Bronchial epithelial cell (primary cell): ENCODE results near the gene GPR180. TPM values are rescaled to one million over a fixed set of nuclear protein-coding genes. Genes with fewer than 3 reads are reported as not detected.

Experiments
- DNase-seq: peaks from one replicate; pipeline ENCODE4 v3.0.0-alpha.2; 2010; ENCODE audit warnings: low read depth
- FAIRE-seq: peaks from 2 replicates; lab custom pipeline; 2011; peaks lifted over from hg19 to GRCh38; lab: Jason Lieb, UNC
- H3K27me3 ChIP-seq: 2 replicates; pipeline ENCODE4 v1.5.1; 2011; ENCODE audit warnings: low read length; ENCODE audit not compliant: control insufficient read depth, insufficient read depth
- H3K36me3 ChIP-seq: 2 replicates; pipeline ENCODE4 v1.5.1; 2011; ENCODE audit warnings: low read length; ENCODE audit not compliant: control insufficient read depth, insufficient read depth
- H3K4me3 ChIP-seq: 2 replicates; pipeline ENCODE4 v1.5.1; 2011; ENCODE audit warnings: mild to moderate bottlenecking, low read depth, low read length, control low read depth
- CTCF ChIP-seq: IDR thresholded peaks from 2 replicates; pipeline ENCODE4 v1.5.1; 2011; ENCODE audit warnings: mild to moderate bottlenecking, moderate library complexity, low read length, control low read depth, inconsistent platforms; ENCODE audit not compliant: insufficient read depth, severe bottlenecking
- total RNA-seq: library from RNA; depleted of rRNA; stranded (reverse); fragments of >200 nt; gene quantifications from 2 replicates; pipeline ENCODE4 v1.2.1, GENCODE V29; 2014

GPR180 gene
- total RNA-seq, 1 donor from 2014 or later, result 12.4 TPM

- FAIRE-seq, result no peak
- Histone ChIP-seq H3K27me3 (no peaks in the 10 kb centered on the region), H3K36me3 (peaks cover 7% of the 10 kb centered on the region), H3K4me3 (no peak overlapping the region)
- no peak for TF ChIP-seq CTCF
- DNase-seq, result no peak
These were observed 7.5 kb downstream of the GPR180 start for GRCh38 chr13:94609196-94609595.

GRCh38 chr13:94610475-94610874, 8.8 kb downstream of the GPR180 start:
- no peak for DNase-seq
- no peak for TF ChIP-seq CTCF
- peaks cover 7% of the 10 kb centered on the region for H3K36me3 ChIP-seq

GRCh38 chr13:94612050-94612449, 10.4 kb downstream of the GPR180 start:
- DNase-seq (no peak), FAIRE-seq (no peak)
- H3K36me3 ChIP-seq, result peaks cover 4% of the 10 kb centered on the region
- no peaks in the 10 kb centered on the region for H3K27me3 ChIP-seq
- no peak for TF ChIP-seq CTCF
- H3K4me3 ChIP-seq, result no peak overlapping the region

More at GRCh38 chr13:94610475-94610874, 8.8 kb downstream of the GPR180 start:
- Histone ChIP-seq H3K27me3 (no peaks in the 10 kb centered on the region), H3K4me3 (no peak overlapping the region)
- FAIRE-seq, result no peak

GRCh38 chr13:94613051-94613450, 11.4 kb downstream of the GPR180 start:
- FAIRE-seq, result no peak
- H3K36me3 ChIP-seq, result peaks cover 4% of the 10 kb centered on the region
- no peak for TF ChIP-seq CTCF

GRCh38 chr13:94617389-94618000, 15.8 kb downstream of the GPR180 start:
- Histone ChIP-seq H3K27me3 (no peaks in the 10 kb centered on the region), H3K4me3 (no peak overlapping the region), H3K36me3 (peaks cover 2% of the 10 kb centered on the region)
- DNase-seq (no peak), FAIRE-seq (no peak)
- TF ChIP-seq CTCF, result peak; percentile 31

More at GRCh38 chr13:94613051-94613450, 11.4 kb downstream of the GPR180 start:
- Histone ChIP-seq H3K27me3 (no peaks in the 10 kb centered on the region), H3K4me3 (no peak overlapping the region)
- DNase-seq, result no peak
